HFF-Myc (cell line): ENCODE data around the gene LDAH.

ENCODE experiments used
- DNase-seq: peaks from one replicate; pipeline ENCODE4 v3.0.0-alpha.2; 2011; ENCODE audit warnings: low read depth; ENCODE audit errors: extremely low read depth
- H3K4me3 ChIP-seq: replicated peaks from 2 replicates; pipeline ENCODE4 v1.5.1; 2011; ENCODE audit warnings: low read depth, mild to moderate bottlenecking, control low read depth, low read length
- TF ChIP-seq, protein P1 (sequence below): IDR thresholded peaks from 2 replicates; pipeline ENCODE4 v1.5.1; 2012; ENCODE audit warnings: mild to moderate bottlenecking, low read depth, low read length, control low read depth; ENCODE audit errors: missing control alignments

LDAH gene

DNA sequence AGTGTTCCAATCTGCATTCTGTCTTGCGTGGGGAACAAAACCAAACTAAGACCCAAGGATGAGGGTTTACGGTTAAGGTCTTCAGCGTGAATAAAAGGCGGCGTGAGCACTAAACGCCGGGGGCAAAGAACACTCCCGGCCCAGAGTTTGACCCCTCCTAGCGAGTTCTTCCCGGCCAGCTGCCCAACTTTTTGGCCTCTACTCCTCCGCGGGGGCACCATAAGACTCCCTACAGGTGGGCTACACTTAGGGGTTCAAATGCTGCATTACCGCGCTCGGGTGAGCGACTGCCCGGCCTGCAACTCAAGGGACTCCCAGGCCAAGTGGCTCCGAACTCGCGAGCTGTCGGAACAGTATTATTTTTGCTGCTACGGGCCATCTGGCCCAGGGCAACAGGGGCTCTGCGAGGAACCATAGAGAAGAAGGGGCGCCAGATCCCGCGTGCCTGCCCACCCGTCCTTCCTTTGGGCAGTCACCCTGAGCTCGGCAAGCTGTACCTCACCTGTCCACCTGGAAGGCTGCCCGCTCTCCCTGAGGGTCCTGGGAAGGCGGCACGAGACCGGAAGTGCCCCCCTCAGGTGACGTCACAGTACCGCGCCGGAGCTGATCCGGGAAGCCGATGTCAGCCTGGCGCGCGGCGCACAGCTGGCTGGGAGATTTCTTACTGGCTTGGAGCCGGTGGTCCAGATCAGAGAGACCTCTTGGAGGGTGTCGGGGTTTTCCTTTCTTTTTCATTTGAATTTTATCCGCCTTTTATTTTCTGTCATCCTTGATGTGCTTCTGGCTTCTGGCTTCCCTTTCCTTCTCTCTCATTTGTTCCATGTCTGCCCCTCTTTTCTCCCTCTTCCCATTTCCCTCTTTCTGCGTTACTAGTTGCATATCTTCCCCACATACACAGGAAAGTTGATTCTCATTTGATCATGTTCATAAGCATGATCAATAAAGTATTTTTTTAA lies at the start of gene LDAH:
Gene LDAH, minus strand, starts transcription at position 567 of the 956 bp plus-strand sequence. CDS start 21,638 bp downstream, outside the sequence.
- DNase-seq: peak; percentile 67
- TF ChIP-seq, protein P1, sequence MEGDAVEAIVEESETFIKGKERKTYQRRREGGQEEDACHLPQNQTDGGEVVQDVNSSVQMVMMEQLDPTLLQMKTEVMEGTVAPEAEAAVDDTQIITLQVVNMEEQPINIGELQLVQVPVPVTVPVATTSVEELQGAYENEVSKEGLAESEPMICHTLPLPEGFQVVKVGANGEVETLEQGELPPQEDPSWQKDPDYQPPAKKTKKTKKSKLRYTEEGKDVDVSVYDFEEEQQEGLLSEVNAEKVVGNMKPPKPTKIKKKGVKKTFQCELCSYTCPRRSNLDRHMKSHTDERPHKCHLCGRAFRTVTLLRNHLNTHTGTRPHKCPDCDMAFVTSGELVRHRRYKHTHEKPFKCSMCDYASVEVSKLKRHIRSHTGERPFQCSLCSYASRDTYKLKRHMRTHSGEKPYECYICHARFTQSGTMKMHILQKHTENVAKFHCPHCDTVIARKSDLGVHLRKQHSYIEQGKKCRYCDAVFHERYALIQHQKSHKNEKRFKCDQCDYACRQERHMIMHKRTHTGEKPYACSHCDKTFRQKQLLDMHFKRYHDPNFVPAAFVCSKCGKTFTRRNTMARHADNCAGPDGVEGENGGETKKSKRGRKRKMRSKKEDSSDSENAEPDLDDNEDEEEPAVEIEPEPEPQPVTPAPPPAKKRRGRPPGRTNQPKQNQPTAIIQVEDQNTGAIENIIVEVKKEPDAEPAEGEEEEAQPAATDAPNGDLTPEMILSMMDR: no peak
- peak within 1 kb of the TSS; percentile 95 for H3K4me3 ChIP-seq

DNA sequence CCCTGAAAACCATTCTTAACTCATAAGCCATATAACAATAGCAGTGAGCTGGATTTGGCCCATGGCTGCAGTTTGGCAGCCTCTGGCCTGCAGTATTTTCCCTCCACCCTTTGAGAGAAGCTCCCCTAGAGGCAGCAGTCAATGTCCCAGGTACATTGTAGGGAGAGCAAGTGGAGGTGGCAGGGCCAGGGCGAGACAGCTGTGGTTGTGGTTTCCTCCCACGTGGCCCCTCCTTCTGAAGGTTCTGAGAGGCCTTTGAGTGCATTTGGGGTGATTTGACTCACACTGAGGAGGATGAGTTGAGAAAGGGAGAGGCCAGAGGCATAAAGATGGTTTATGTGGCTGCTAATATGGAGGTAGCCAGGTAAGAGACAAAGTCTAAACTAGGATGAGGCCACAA lies 45.5 kb upstream of the LDAH start:
- DNase-seq: no peak
- H3K4me3 ChIP-seq: no peak overlapping the region
- TF ChIP-seq, protein P1: no peak

GRCh38 chr2:20862850-20863249 lies 39.9 kb upstream of the LDAH start:
- no peak overlapping the region for H3K4me3 ChIP-seq
- TF ChIP-seq, protein P1: no peak
- DNase-seq: no peak

DNA sequence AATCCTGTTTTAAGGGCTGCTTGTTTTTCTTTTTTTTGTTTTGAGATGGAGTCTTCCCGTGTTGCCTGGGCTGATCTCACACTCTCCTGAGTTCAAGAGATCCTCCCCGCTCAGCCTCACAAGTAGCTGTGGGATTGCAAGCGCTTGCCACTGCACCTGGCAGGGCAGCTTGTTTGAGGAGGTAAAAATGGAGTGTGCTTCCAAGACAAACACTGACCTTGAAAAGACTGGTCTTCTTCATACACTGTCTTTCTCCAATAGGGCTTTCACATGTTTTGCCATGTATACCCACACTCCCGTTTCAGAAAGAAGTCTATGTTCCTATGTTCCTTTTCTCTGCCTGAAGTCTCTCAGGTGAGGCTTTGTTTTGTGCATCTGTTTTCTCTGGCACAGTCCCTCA lies 32.6 kb upstream of the LDAH start:
- TF ChIP-seq, protein P1: no peak
- DNase-seq: no peak
- no peak overlapping the region for H3K4me3 ChIP-seq

- TF ChIP-seq, protein P1: no peak
- DNase-seq: no peak
- no peak overlapping the region for H3K4me3 ChIP-seq
Observed at GRCh38 chr2:20852670-20853069, 29.8 kb upstream of the LDAH start.

DNA sequence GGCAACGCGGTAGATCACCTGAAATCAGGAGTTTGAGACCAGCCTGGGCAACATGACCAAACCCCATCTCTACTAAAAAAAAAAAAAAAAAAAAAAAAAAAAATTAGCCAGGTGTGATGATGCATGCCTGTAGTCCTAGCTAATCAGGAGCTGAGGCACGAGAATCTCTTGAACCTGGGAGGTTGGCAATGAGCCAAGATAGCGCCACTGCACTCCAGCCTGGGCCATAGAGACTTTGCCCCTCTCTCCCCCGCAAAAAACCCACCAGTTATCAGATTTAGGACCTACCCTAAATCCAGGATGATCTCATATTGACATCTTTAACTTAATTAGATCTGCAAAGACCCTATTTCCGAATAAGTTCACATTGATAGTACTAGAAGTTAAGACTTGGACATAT lies 29.2 kb upstream of the LDAH start:
- no peak overlapping the region for H3K4me3 ChIP-seq
- DNase-seq: no peak
- TF ChIP-seq, protein P1: no peak

DNA sequence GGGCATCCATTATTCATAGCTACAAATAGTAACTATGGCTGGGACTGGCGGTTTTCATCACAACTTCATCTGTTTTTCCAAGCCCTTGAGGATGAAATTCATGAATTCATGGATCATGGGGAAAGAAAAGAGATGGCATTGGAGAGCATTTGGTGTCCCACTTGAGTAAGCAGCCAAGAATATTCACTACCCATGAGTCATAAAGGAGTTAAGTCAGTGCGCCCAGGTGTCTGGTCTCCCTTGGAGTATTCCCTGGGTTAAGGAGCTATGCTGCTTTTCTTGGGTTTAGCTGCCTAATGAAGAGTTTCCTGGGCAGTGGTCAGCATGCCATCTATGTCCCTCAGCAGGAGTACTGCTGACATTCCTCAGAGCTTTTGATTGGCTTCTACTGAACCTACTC lies 21.3 kb upstream of the LDAH start:
- TF ChIP-seq, protein P1: no peak
- H3K4me3 ChIP-seq: no peak overlapping the region
- no peak for DNase-seq
